ENCODE data around the gene EPHA10.
A peak's percentile ranks its signal among the peaks of the same experiment; 100 is the strongest.

EPHA10 gene

GRCh38 chr1:37794372-37795339 lies 29.7 kb upstream of the EPHA10 start (continued):
- TF ChIP-seq ZNF488 (tag by site-specific recombination; IDR thresholded peaks at IDR 0.05) (no peak), ZNF529 (tag by site-specific recombination; IDR thresholded peaks at IDR 0.05; ENCODE audit: insufficient replicate concordance) (no peak), PATZ1 (tag by site-specific recombination; IDR thresholded peaks at IDR 0.05) (peak; percentile 82), ZNF792 (tag by site-specific recombination; IDR thresholded peaks at IDR 0.05) (no peak), ZNF140 (tag by site-specific recombination; IDR thresholded peaks at IDR 0.05) (peak; percentile 22; the same call in 1 of the 2 replicates), IKZF3 (tag by site-specific recombination; IDR thresholded peaks at IDR 0.05) (0 out of 2 replicates have a peak, but pooled peaks have one; percentile 30), ZNF341 (tag by site-specific recombination; IDR thresholded peaks at IDR 0.05; ENCODE audit: low read depth) (peak; percentile 59), ZNF155 (tag by site-specific recombination; IDR thresholded peaks at IDR 0.05) (no peak), ZNF214 (tag by site-specific recombination; IDR thresholded peaks at IDR 0.05; ENCODE audit: borderline replicate concordance) (no peak), ZNF596 (tag by site-specific recombination; IDR thresholded peaks at IDR 0.05) (no peak), ZBTB8A (tag by site-specific recombination; IDR thresholded peaks at IDR 0.05) (no peak; the same call in none of the 2 replicates), ZNF157 (tag by site-specific recombination; IDR thresholded peaks at IDR 0.05) (no peak), ZIC2 (tag by site-specific recombination; IDR thresholded peaks at IDR 0.05) (0 out of 2 replicates have a peak, but pooled peaks have one; percentile 15)

GRCh38 chr1:37793773-37794371 lies 29.0 kb upstream of the EPHA10 start, which contains the start of gene MANEAL:
MANEAL (plus strand) TSS chr1:37793847; CDS start chr1:37794183, 336 bp downstream.
- ChIA-PET CTCF (interaction anchor here (1.0 kb wide), 1 partner anchor 66 kb away, joined by 4 read pairs; no protein-coding TSS in a partner anchor), POLR2A (interaction anchor here (0.8 to 0.9 kb wide), 3 partner anchors 11 to 66 kb away, joined by 3 to 13 read pairs (median 3); partner anchors contain the start of genes C1orf122, MTF1 and YRDC)
- no peaks in the 10 kb centered on the region for H3K9me3 ChIP-seq (ENCODE audit: control insufficient read depth, insufficient read depth, low read depth, low read length)
- H3K4me1 ChIP-seq (ENCODE audit: control insufficient read depth, insufficient read depth, low read length), result peaks cover 7% of the 10 kb centered on the region; the same call in 1 of the 2 replicates
- peak within 1 kb of the TSS; percentile 88; the same call in 1 of the 2 replicates for H3K27ac ChIP-seq (ENCODE audit: extremely low read depth, low read depth, low read length)
- peaks cover 8 to 32% of the 10 kb centered on the region in 2 experiments; a peak in 2 of 3 replicates for H3K36me3 ChIP-seq (ENCODE audit: control insufficient read depth in 2 of 2, insufficient read depth in 1 of 2, low read length in 2 of 2)
- peak within 1 kb of the TSS; percentile 70 for H3K4me3 ChIP-seq (ENCODE audit: low read depth, low read length)
- TF ChIP-seq ZNF354C (tag by site-specific recombination; IDR thresholded peaks at IDR 0.05; ENCODE audit: borderline replicate concordance, low read depth), result no peak
- no peak for TF ChIP-seq ZNF2 (tag by site-specific recombination; IDR thresholded peaks at IDR 0.05)
- no peak for TF ChIP-seq ZNF558 (tag by site-specific recombination; IDR thresholded peaks at IDR 0.05)
- TF ChIP-seq PRDM10 (tag by site-specific recombination; IDR thresholded peaks at IDR 0.05), result peak; percentile 98
- peak; percentile 88; the same call in 1 of the 2 replicates for TF ChIP-seq ZNF660 (tag by site-specific recombination; IDR thresholded peaks at IDR 0.05)
- no peak for TF ChIP-seq ZSCAN18 (tag by site-specific recombination; IDR thresholded peaks at IDR 0.05)
- no peak for TF ChIP-seq ZNF473 (tag by site-specific recombination; IDR thresholded peaks at IDR 0.05)
- TF ChIP-seq ZNF624 (tag by site-specific recombination; IDR thresholded peaks at IDR 0.05), result no peak
- TF ChIP-seq ZNF140 (tag by site-specific recombination; IDR thresholded peaks at IDR 0.05), result no peak
- TF ChIP-seq ZBTB17 (tag by site-specific recombination; IDR thresholded peaks at IDR 0.05), result peak; percentile 61; the same call in 1 of the 2 replicates
- no peak for TF ChIP-seq ZNF768 (tag by site-specific recombination; IDR thresholded peaks at IDR 0.05)
- TF ChIP-seq ZNF362 (tag by site-specific recombination; IDR thresholded peaks at IDR 0.05), result no peak
- peak; percentile 87 for TF ChIP-seq ZSCAN30 (tag by site-specific recombination; IDR thresholded peaks at IDR 0.05)
- TF ChIP-seq ZNF416 (tag by site-specific recombination; IDR thresholded peaks at IDR 0.05), result no peak
